Ishikawa (cell line): ENCODE results near the gene PPFIA4.

Experiments
- CEBPB ChIP-seq: IDR thresholded peaks from 2 replicates; pipeline ENCODE4 v1.6.1; 2012
- CREB1 ChIP-seq: IDR thresholded peaks from 2 replicates; pipeline ENCODE4 v1.6.1; 2012; ENCODE audit warnings: low read depth
- FOXM1 ChIP-seq: IDR thresholded peaks from 2 replicates; pipeline ENCODE4 v1.6.1; 2012; ENCODE audit warnings: low read depth, borderline replicate concordance
- MAX ChIP-seq: IDR thresholded peaks from 2 replicates; pipeline ENCODE4 v1.6.1; 2012
- NFIC ChIP-seq: IDR thresholded peaks from 2 replicates; pipeline ENCODE4 v1.6.1; 2012
- RAD21 ChIP-seq: IDR thresholded peaks from 2 replicates; pipeline ENCODE4 v1.6.1; 2012; ENCODE audit warnings: low read depth
- REST ChIP-seq: IDR thresholded peaks from 2 replicates; pipeline ENCODE4 v1.6.1; 2012; ENCODE audit warnings: low read depth, mild to moderate bottlenecking
- TAF1 ChIP-seq: IDR thresholded peaks from 2 replicates; pipeline ENCODE4 v1.6.1; 2012; ENCODE audit warnings: low read depth, mild to moderate bottlenecking
- TCF12 ChIP-seq: IDR thresholded peaks from 2 replicates; pipeline ENCODE4 v1.6.1; 2012; ENCODE audit warnings: low read depth
- YY1 ChIP-seq: IDR thresholded peaks from 2 replicates; pipeline ENCODE4 v1.6.1; 2012; ENCODE audit warnings: low read depth

- no peak for TF ChIP-seq REST
- TF ChIP-seq TCF12 = no peak
- no peak for TF ChIP-seq CEBPB
- no peak for TF ChIP-seq TAF1
- no peak for TF ChIP-seq MAX
- no peak for TF ChIP-seq NFIC
- no peak for TF ChIP-seq YY1
- TF ChIP-seq FOXM1 = no peak
- TF ChIP-seq CREB1 = no peak
- TF ChIP-seq RAD21 = no peak
Observed at GRCh38 chr1:202991112-202991511, 35.2 kb upstream of the PPFIA4 start.
